GM03348 (cell line): ENCODE measurements around the gene POLN.

Experiments
- DNase-seq: peaks from one replicate; pipeline ENCODE4 v3.0.0; 2012; ENCODE audit warnings: low spot score

POLN gene

GRCh38 chr4:2082627-2083026 is 159.3 kb downstream of the POLN start:
- no peak for DNase-seq

- DNase-seq = no peak
These were observed 159.8 kb downstream of the POLN start for GRCh38 chr4:2082118-2082517.

- DNase-seq = no peak
These were observed 160.4 kb downstream of the POLN start for GRCh38 chr4:2081540-2081939.

- DNase-seq = no peak
These were observed 161.3 kb downstream of the POLN start for GRCh38 chr4:2080429-2081300.

- DNase-seq = no peak
These were observed 162.0 kb downstream of the POLN start for GRCh38 chr4:2079926-2080325.

GRCh38 chr4:2079006-2079405 is 162.9 kb downstream of the POLN start:
- no peak for DNase-seq

GRCh38 chr4:2078584-2078983 is 163.3 kb downstream of the POLN start:
- no peak for DNase-seq

- DNase-seq = no peak
These were observed 164.1 kb downstream of the POLN start for GRCh38 chr4:2077537-2078460.

GRCh38 chr4:2076908-2077536 is 164.9 kb downstream of the POLN start:
- no peak for DNase-seq

GRCh38 chr4:2075987-2076907 is 165.7 kb downstream of the POLN start:
- DNase-seq = no peak

- no peak for DNase-seq
These were observed 166.5 kb downstream of the POLN start for GRCh38 chr4:2075171-2075986.

GRCh38 chr4:2074588-2074987 is 167.3 kb downstream of the POLN start:
- no peak for DNase-seq

GRCh38 chr4:2073808-2074481 is 168.0 kb downstream of the POLN start:
- no peak for DNase-seq

- no peak for DNase-seq
These were observed 168.7 kb downstream of the POLN start for GRCh38 chr4:2072971-2073807.

- no peak for DNase-seq
These were observed 169.7 kb downstream of the POLN start for GRCh38 chr4:2071912-2072867.

- no peak for DNase-seq
These were observed 170.5 kb downstream of the POLN start for GRCh38 chr4:2071252-2071911.
